EH (cell line): ENCODE data around the gene MYH13.
A peak's percentile ranks its signal among the peaks of the same experiment; 100 is the strongest.
"Not testable (repeated sequence)": the region's sequence is repeated elsewhere in the genome, so short reads cannot be mapped to it uniquely, and the experiment has no call there.

Experiments used
- DNase-seq: peaks from one replicate; pipeline ENCODE4 v3.0.0-alpha.2; 2015; ENCODE audit warnings: low read depth

The MYH13 gene

GRCh38 chr17:10304758-10305300 lies 68.0 kb downstream of the MYH13 start:
- no peak for DNase-seq

DNA sequence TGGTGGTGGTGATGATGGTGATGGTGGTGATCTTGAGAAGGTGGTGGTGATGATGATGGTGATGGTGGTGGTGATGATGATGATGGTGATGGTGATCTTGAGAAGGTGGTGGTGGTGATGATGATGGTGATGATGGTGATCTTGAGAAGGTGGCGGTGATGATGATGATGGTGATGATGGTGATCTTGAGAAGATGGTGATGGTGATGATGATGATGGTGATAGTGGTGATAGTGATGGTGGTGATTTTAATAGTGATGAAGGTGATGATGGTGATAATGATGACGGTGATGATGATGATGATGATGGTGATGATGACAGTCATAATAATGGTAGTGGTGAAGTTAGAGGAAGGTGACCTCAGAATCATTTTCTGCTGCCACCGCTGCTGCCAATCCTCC lies 75.1 kb downstream of the MYH13 start:
- no peak for DNase-seq

- DNase-seq: peak; percentile 62
Observed at GRCh38 chr17:10295728-10296343, 77.0 kb downstream of the MYH13 start.

DNA sequence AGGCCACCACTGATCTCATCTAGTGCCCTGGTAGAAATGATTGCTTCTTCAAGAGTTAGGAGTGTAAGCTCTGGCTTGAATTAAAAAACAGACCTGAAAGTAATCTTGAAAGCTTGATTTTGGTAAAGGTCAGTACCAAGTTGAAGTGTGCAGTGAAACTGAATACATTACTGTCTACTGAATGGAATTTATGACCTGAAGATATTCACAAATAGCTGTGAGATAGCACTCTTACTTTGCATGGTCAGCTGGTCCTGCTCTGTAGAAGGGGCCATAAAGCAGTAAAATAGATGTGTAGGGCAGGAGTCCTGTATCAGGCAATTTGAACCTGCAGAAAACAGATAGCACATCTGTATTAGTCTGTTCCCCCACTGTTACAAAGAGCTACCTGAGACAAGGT lies 78.6 kb downstream of the MYH13 start:
- DNase-seq: no peak

- peak; percentile 41 for DNase-seq
Observed at GRCh38 chr17:10292057-10292937, 80.5 kb downstream of the MYH13 start.

DNA sequence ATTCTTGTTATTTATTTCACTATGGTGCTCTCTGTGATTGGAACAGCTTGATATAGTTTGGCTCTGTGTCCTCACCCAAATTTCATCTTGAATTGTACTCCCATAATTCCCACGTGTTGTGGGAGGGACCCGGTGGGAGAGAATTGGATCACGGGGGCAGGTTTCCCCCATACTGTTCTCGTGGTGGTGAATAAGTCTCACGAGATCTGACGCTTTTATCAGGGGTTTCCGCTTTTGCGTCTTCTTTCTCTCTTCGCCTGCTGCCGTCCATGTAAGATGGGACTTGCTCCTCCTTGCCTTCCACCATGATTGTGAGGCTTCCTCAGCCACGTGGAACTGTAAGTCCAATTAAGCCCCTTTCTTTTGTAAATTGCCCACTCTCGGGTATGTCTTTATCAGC lies 81.2 kb downstream of the MYH13 start:
- not testable (repeated sequence) for DNase-seq

GRCh38 chr17:10290041-10290440 lies 82.8 kb downstream of the MYH13 start:
- no peak for DNase-seq

DNA sequence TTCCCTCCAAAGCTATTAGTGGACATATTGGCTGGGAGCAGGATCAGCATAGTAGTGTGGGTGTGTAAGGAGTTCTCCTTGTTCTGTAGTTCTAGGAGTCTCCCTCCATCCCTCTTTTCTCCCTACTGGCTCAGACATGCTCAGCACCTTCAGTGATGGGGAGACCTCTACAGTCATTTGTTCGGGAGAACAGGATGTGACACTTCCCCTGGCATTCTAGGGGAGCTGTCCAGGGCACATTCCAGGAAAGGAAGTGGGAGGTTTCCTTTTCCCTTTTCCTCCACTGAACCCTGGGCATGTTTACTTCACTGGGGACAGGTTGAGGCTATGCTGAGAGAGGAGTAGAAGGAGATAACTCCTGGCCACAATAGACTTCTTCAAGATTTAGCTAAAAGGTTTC lies 86.5 kb downstream of the MYH13 start:
- no peak for DNase-seq

- no peak for DNase-seq
Observed at GRCh38 chr17:10285896-10286295, 86.9 kb downstream of the MYH13 start.

DNA sequence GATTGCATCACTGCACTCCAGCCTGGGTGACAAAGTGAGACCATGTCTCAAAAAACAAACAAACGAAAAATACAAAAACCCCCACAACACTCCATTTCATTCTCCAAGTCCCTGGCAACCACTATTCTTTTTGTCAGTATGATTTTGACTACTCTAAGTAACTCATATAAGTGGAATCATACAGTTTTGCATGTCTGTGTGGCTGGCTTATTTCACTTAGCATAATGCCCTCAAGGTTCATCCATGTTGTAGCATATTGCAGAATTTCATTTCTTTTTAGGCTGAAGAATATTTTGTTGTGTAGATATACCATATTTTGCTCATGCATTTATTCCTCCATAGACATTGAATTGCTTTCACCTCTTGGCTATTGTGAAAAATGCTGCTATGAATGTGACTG lies 92.7 kb downstream of the MYH13 start:
- DNase-seq: no peak

DNA sequence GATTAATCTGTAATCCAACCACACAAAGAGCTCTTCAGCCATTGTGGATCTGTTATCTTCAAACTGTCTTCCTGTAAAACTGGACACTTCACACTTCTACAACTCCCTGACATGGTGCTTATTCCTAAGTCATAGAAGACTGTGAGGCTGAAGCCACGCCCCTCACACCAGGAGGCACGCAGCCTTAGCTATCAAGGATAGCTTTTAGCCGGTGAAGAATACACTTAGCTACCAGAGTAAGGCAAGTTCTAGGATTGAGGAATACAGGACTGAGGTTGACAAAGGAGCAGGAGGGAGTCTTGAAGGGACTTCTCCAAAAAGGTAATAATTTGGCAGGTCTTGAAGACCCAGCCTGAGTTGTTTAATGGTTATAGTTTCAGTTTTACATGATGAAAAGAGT lies 94.6 kb downstream of the MYH13 start:
- no peak for DNase-seq

DNA sequence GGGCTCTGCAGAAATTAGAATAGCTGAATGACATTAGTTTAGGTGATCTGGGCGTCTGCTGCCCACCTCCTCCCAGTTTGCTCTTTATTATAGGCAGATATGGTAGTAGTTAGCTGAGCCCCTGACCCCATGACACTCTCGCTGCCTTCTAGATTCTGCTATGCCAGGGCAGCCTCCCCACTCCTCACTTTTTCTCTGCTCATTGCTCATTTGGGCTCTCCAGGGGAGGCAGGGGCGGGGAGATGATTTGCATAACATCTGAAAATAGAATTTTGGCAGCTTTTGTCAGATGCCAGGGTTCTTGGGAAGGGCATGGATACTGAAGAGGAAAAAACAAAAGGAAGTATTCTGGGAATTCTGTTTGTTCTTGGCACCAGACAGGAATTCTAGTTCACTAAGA lies 96.4 kb downstream of the MYH13 start:
- no peak for DNase-seq

- DNase-seq: no peak
Observed at GRCh38 chr17:10275418-10275817, 97.4 kb downstream of the MYH13 start.

- DNase-seq: no peak
Observed at GRCh38 chr17:10271106-10271562, 101.7 kb downstream of the MYH13 start.

DNA sequence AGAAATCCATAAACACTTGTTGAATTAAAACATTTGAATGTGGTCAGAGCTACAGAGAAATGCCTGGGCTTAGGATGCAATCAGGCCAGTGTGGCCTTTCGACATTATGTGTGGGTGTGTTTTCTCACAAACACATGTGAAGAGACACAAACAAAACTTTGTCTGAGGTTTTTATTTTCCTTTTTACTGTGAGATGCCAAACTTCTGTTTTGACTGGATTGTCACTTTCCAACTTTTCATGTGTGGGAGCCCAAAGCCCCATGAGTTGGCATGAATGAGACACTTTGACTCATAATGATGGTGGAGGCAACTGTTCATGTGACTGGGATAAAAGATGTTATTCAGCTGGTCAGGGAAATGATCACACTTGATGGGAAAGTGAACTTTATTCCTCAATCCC lies 102.5 kb downstream of the MYH13 start:
- no peak for DNase-seq

DNA sequence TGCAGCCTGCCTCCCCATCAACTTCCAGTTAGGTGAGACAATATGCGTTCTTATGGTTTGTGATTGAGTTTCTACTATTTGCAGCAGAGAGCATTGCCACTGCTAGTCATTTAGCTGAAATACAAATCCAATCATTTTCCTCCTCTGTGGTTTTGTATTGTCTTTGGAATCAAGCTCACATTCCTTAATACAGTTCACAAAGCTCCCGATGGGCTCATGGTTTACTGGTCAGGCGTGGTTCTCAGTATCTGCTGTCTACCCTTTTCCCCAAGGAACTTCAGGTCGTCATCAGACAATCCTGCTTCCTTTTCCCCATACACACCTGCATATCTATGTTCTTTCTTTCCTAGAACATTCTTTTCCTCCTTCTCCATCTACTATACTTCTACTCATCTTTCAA lies 104.8 kb downstream of the MYH13 start:
- DNase-seq: no peak

DNA sequence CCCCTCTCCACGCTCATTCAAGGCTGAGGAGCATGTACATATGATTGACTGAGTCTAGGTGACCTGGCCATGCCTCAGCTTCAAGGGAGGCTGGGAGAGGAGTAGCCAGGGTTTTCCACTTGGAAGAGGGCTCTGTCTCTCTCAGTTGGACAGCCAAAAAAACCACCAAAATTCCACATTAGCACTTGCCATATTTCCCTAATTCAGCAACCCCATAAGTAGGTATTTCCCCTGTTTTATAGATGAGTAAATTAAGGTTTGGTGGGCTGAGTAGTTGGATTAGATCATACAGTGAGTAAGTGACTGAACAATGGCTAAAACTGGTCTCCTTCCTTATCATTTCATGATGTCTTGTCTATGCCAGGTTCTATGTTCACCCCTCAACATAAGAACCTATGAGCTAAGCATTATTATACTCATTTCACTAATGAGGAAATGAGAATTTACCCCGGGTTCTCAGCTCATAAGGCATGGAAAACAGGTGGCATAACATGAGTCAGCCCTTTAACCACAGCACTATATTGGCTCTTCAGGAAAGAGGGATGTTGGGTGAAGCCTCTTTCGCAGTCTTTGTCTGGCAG lies 106.4 kb downstream of the MYH13 start:
- DNase-seq: no peak

GRCh38 chr17:10265100-10265810 lies 107.6 kb downstream of the MYH13 start:
- DNase-seq: peak; percentile 42

DNA sequence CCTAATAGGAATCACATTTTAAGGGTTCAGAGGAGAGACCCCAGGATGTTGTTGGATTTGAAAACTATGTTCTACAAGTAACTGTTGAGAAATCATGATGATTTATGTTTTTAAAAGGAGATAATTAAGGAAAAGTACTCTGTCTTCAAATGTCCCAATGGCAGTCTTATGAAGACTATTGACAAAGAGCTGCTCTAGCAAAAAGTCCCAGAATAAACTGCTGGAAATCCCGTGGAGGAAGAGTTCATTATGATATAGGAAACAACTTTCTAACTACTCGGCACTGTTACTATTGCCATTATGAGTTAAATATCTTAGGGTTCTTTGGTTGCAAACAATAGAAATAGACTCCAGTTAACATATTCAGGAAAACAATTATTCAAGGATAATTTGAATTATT lies 108.8 kb downstream of the MYH13 start:
- DNase-seq: no peak

GRCh38 chr17:10262451-10262850 lies 110.4 kb downstream of the MYH13 start:
- no peak for DNase-seq

DNA sequence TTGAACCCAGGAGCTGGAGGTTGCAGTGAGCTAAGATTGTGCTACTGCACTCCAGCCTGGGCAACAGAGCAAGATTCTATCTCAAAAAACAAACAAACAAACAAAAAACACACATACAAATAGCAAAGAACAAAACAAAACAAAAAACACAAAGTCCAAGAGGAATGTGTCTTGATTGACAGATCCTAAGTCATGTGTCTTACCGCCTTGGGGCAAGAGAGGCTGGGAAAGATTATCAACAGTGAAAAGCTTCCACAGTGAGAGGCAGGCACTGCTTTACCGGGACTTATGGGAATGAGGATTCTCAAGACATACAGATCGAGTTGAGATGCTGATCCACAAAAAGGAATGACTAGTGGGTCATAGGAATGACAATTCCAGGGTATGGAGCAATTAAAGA lies 111.7 kb downstream of the MYH13 start:
- no peak for DNase-seq

DNA sequence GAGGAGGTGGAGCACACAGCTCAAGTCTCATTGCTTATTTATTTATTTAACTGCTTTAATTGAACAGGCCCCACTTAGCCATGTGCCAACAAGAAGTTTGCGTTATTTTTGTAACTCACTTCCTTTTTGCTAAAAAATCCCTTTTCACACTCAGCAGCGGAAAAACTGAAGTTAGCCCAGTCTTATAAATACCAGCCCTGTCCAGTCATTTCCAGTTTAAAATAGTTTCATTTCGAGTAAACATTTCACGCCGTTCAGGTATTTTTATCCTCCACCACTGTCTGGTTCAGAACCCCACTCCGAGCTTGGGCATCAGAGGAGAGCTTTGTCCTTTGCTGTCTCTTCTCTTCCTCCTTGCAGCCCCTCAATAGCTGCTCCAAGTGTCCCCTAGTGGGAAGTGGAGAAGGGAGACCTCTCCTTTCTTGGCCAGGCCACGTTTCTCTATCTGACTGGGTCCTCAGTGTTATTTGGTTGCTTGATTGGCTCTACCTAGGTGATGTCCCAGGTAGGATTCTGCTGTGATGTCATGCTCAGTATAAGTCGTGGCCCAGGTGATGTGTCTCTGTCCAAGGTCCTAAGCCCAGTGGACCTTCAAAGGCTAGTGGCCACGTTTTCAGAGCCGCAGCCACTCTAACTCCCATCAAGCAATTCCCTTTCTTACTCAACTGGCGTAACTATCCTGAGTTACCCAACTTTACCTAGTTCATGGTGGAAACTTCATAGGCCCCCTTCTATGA lies 121.4 kb downstream of the MYH13 start:
- no peak for DNase-seq
